SK-N-SH (cell line): ENCODE measurements around the gene CIAO2B.

ENCODE experiments used
- EP300 ChIP-seq, 2 experiments: IDR thresholded peaks; 2 replicates each; pipeline versions ENCODE4 v1.4.0 to v1.6.1; 2012; ENCODE audit warnings: borderline replicate concordance in 1 of 2, low read depth in 1 of 2, low read length in 1 of 2
- POLR2AphosphoS5 ChIP-seq: IDR thresholded peaks from 2 replicates; pipeline ENCODE4 v1.6.1; 2012; ENCODE audit warnings: low read depth, low read length
- TF ChIP-seq, protein P1 (sequence below): IDR thresholded peaks from 2 replicates; pipeline ENCODE4 v1.4.0; 2012; ENCODE audit warnings: low read depth, borderline replicate concordance
- TF ChIP-seq, protein P2 (sequence below): fragments of 200-600 bp; sonication (generic); IDR thresholded peaks from 2 replicates; pipeline ENCODE4 v1.6.1; 2017; ENCODE audit warnings: antibody characterized with exemption, mild to moderate bottlenecking, moderate library complexity

DNA sequence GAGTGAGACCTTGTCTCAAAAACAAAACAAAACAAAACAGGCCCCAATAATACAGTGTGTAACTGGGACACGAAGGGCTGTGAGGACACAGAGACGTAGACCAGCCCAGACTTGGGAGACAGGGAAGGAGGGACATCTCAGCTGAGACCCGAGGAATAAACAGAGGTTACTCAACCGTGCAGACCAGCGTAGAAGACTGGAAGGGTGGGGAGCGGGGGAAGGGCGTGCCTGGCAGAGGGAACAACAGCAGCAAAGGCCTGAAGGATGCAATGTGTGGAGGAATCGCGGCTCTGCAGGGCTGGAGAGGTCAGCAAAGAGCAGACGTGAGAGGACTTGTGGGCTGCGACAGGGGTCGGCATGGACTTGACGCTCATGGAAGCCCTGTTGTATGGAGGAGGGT is 42.5 kb upstream of the CIAO2B start:
- TF ChIP-seq POLR2AphosphoS5 (no peak), EP300 (IDR thresholded peaks at IDR 0.05; ENCODE audit: borderline replicate concordance in 1 of 2, low read depth in 1 of 2, low read length in 1 of 2) (no peak)
- TF ChIP-seq, protein P1, sequence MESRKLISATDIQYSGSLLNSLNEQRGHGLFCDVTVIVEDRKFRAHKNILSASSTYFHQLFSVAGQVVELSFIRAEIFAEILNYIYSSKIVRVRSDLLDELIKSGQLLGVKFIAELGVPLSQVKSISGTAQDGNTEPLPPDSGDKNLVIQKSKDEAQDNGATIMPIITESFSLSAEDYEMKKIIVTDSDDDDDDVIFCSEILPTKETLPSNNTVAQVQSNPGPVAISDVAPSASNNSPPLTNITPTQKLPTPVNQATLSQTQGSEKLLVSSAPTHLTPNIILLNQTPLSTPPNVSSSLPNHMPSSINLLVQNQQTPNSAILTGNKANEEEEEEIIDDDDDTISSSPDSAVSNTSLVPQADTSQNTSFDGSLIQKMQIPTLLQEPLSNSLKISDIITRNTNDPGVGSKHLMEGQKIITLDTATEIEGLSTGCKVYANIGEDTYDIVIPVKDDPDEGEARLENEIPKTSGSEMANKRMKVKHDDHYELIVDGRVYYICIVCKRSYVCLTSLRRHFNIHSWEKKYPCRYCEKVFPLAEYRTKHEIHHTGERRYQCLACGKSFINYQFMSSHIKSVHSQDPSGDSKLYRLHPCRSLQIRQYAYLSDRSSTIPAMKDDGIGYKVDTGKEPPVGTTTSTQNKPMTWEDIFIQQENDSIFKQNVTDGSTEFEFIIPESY: no peak
- TF ChIP-seq, protein P2, sequence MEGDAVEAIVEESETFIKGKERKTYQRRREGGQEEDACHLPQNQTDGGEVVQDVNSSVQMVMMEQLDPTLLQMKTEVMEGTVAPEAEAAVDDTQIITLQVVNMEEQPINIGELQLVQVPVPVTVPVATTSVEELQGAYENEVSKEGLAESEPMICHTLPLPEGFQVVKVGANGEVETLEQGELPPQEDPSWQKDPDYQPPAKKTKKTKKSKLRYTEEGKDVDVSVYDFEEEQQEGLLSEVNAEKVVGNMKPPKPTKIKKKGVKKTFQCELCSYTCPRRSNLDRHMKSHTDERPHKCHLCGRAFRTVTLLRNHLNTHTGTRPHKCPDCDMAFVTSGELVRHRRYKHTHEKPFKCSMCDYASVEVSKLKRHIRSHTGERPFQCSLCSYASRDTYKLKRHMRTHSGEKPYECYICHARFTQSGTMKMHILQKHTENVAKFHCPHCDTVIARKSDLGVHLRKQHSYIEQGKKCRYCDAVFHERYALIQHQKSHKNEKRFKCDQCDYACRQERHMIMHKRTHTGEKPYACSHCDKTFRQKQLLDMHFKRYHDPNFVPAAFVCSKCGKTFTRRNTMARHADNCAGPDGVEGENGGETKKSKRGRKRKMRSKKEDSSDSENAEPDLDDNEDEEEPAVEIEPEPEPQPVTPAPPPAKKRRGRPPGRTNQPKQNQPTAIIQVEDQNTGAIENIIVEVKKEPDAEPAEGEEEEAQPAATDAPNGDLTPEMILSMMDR: no peak
